Neural progenitor cell (in vitro differentiated cells): Measurements from ENCODE around the gene PLEKHA1.

Experiments used
- CTCF ChIP-seq: fragments of 200-600 bp; sonication (generic); IDR thresholded peaks from 2 replicates; pipeline ENCODE4 v1.5.1; 2017; ENCODE audit warnings: antibody characterized with exemption, mild to moderate bottlenecking
- EZH2 ChIP-seq: fragments of 200-600 bp; sonication (generic); IDR thresholded peaks from 2 replicates; pipeline ENCODE4 v1.6.1; 2017; ENCODE audit warnings: antibody characterized with exemption, mild to moderate bottlenecking, moderate library complexity
- EZH2phosphoT487 ChIP-seq: fragments of 200-600 bp; sonication (generic); IDR thresholded peaks from 2 replicates; pipeline ENCODE4 v1.6.1; 2017; ENCODE audit warnings: antibody characterized with exemption

- TF ChIP-seq CTCF (no peak), EZH2 (no peak), EZH2phosphoT487 (no peak)
Observed at GRCh38 chr10:122336961-122337360, 37.5 kb upstream of the PLEKHA1 start.
